ENCODE measurements around the gene CDK14.

The CDK14 gene

GRCh38 chr7:90595801-90596670, at the start of gene CDK14:
Gene CDK14 (plus strand): TSS chr7:90596321. CDS start chr7:90596628, 307 bp downstream.
- DNase-seq: peak; percentile 38

- no peak for DNase-seq
Observed at GRCh38 chr7:90551036-90551435, 45.1 kb upstream of the CDK14 start.

- DNase-seq: no peak
Observed at GRCh38 chr7:90552521-90552920, 43.6 kb upstream of the CDK14 start.

GRCh38 chr7:90560730-90561129, 35.4 kb upstream of the CDK14 start:
- no peak for DNase-seq

- DNase-seq: no peak
Observed at GRCh38 chr7:90563286-90563685, 32.8 kb upstream of the CDK14 start.

- no peak for DNase-seq
Observed at GRCh38 chr7:90564455-90564854, 31.7 kb upstream of the CDK14 start.

- no peak for DNase-seq
Observed at GRCh38 chr7:90568213-90568612, 27.9 kb upstream of the CDK14 start.

GRCh38 chr7:90569368-90569767, 26.8 kb upstream of the CDK14 start:
- no peak for DNase-seq

- no peak for DNase-seq
Observed at GRCh38 chr7:90570373-90570959, 25.7 kb upstream of the CDK14 start.

GRCh38 chr7:90574146-90574819, 21.8 kb upstream of the CDK14 start:
- DNase-seq: no peak

- DNase-seq: no peak
Observed at GRCh38 chr7:90574820-90575187, 21.3 kb upstream of the CDK14 start.

- DNase-seq: no peak
Observed at GRCh38 chr7:90579181-90579688, 16.9 kb upstream of the CDK14 start.

- no peak for DNase-seq
Observed at GRCh38 chr7:90580051-90580450, 16.1 kb upstream of the CDK14 start.

- DNase-seq: no peak
Observed at GRCh38 chr7:90582164-90582563, 14.0 kb upstream of the CDK14 start.

GRCh38 chr7:90584378-90584777, 11.7 kb upstream of the CDK14 start:
- DNase-seq: no peak

- no peak for DNase-seq
Observed at GRCh38 chr7:90586091-90586490, 10.0 kb upstream of the CDK14 start.

GRCh38 chr7:90587766-90588165, 8.4 kb upstream of the CDK14 start:
- DNase-seq: no peak

GRCh38 chr7:90592033-90592432, 4.1 kb upstream of the CDK14 start:
- DNase-seq: no peak

GRCh38 chr7:90593205-90593604, 2.9 kb upstream of the CDK14 start:
- DNase-seq: no peak

GRCh38 chr7:90594751-90595317, 1.3 kb upstream of the CDK14 start:
- no peak for DNase-seq

- DNase-seq: no peak
Observed at GRCh38 chr7:90595342-90595800, 750 bp upstream of the CDK14 start.

- no peak for DNase-seq
Observed at GRCh38 chr7:90596671-90597562, 796 bp downstream of the CDK14 start.
